Activated CD8-positive, alpha-beta T cell treated with anti-CD3 and anti-CD28 coated beads for 36 hours (primary cell): Measurements from ENCODE around the gene CDK19. TPM values are rescaled to one million over a fixed set of nuclear protein-coding genes. Genes with fewer than 3 reads are reported as not detected.

Source experiments
- ATAC-seq: fragments of 200-7000 bp; cut with Tn5 transposase; one replicate; pipeline ENCODE4 v1.10.0; 2021; ENCODE audit warnings: mild to moderate bottlenecking, moderate library complexity
- CTCF ChIA-PET: fragments of 350-600 bp; sonication (Branson Sonifier 250); formaldehyde crosslinking; loops from one replicate; lab custom pipeline; 2021; ENCODE audit warnings: antibody characterized with exemption; lab: Charles Lee
- POLR2A ChIA-PET: fragments of 350-600 bp; sonication (Branson Sonifier 250); formaldehyde crosslinking; loops from one replicate; lab custom pipeline; 2021; ENCODE audit warnings: antibody characterized with exemption; lab: Charles Lee
- DNase-seq: peaks from one replicate; pipeline ENCODE4 v3.0.0-alpha.2; 2020
- H3K27ac Mint-ChIP-seq: one replicate; pipeline ENCODE4 v1.8.0; 2021; ENCODE audit warnings: mild to moderate bottlenecking, mixed read lengths
- H3K27me3 Mint-ChIP-seq: one replicate; pipeline ENCODE4 v1.8.0; 2021; ENCODE audit warnings: mixed read lengths
- H3K36me3 Mint-ChIP-seq: one replicate; pipeline ENCODE4 v1.8.0; 2021; ENCODE audit warnings: low read depth, mixed read lengths
- H3K4me1 Mint-ChIP-seq: one replicate; pipeline ENCODE4 v1.8.0; 2021; ENCODE audit warnings: low read depth, mixed read lengths
- H3K4me3 Mint-ChIP-seq: one replicate; pipeline ENCODE4 v1.8.0; 2021; ENCODE audit warnings: mild to moderate bottlenecking, moderate library complexity, mixed read lengths
- H3K9me3 Mint-ChIP-seq: one replicate; pipeline ENCODE4 v1.8.0; 2021; ENCODE audit warnings: mixed read lengths
- CTCF ChIP-seq: fragments of 200-600 bp; IDR thresholded peaks from one replicate; pipeline ENCODE4 v1.8.0; 2022; ENCODE audit warnings: antibody characterized with exemption, mild to moderate bottlenecking
- intact Hi-C: fragments of 100-400 bp; cut with micrococcal nuclease; formaldehyde crosslinking; loops from one replicate; pipeline ENCODE4 v1.10.0; 2022
- total RNA-seq, 2 experiments: library from RNA; stranded (reverse); gene quantifications; one replicate each; pipeline ENCODE4 v1.2.3, GENCODE V29; 2021

CDK19 gene
- total RNA-seq, 2 experiments from 2014 or later: 11.8 to 13.1 TPM

GRCh38 chr6:110645685-110646418 is 169.4 kb downstream of the CDK19 start:
- no peak for DNase-seq
- H3K4me3 Mint-ChIP-seq: no peak overlapping the region
- peaks cover 10% of the 10 kb centered on the region for H3K36me3 Mint-ChIP-seq
- TF ChIP-seq CTCF: no peak
- CTCF ChIA-PET: interaction anchor here (0.7 kb wide), 1 partner anchor 22 kb away, joined by 3 read pairs; no protein-coding TSS in a partner anchor
- peaks cover 3% of the 10 kb centered on the region for H3K4me1 Mint-ChIP-seq
- no peak for ATAC-seq
- POLR2A ChIA-PET: no interaction called here
- H3K27me3 Mint-ChIP-seq: no peaks in the 10 kb centered on the region
- no peak overlapping the region for H3K27ac Mint-ChIP-seq
- H3K9me3 Mint-ChIP-seq: no peaks in the 10 kb centered on the region
- intact Hi-C loops: no loop called here

- no peak overlapping the region for H3K4me3 Mint-ChIP-seq
- H3K27ac Mint-ChIP-seq: no peak overlapping the region
- ChIA-PET CTCF (interaction anchor here (1.1 kb wide), 1 partner anchor 11 kb away, joined by 3 read pairs; no protein-coding TSS in a partner anchor), POLR2A (no interaction called here)
- TF ChIP-seq CTCF: no peak
- DNase-seq (no peak), ATAC-seq (no peak)
- no peaks in the 10 kb centered on the region for H3K9me3 Mint-ChIP-seq
- peaks cover 3% of the 10 kb centered on the region for H3K4me1 Mint-ChIP-seq
- H3K36me3 Mint-ChIP-seq: peaks cover 12% of the 10 kb centered on the region
- no peaks in the 10 kb centered on the region for H3K27me3 Mint-ChIP-seq
- intact Hi-C loops: no loop called here
These were observed 172.1 kb downstream of the CDK19 start for GRCh38 chr6:110643175-110643574.

GRCh38 chr6:110642711-110643110 is 172.6 kb downstream of the CDK19 start:
- CTCF ChIA-PET: interaction anchor here (0.6 to 1.1 kb wide), 3 partner anchors 11 to 344 kb away, joined by 3 read pairs; no protein-coding TSS in a partner anchor
- POLR2A ChIA-PET: no interaction called here
- no peak overlapping the region for H3K4me3 Mint-ChIP-seq
- intact Hi-C loops: no loop called here
- H3K36me3 Mint-ChIP-seq: peaks cover 12% of the 10 kb centered on the region
- DNase-seq (no peak), ATAC-seq (no peak)
- peaks cover 3% of the 10 kb centered on the region for H3K4me1 Mint-ChIP-seq
- H3K27ac Mint-ChIP-seq: no peak overlapping the region
- H3K9me3 Mint-ChIP-seq: no peaks in the 10 kb centered on the region
- no peak for TF ChIP-seq CTCF
- H3K27me3 Mint-ChIP-seq: no peaks in the 10 kb centered on the region

GRCh38 chr6:110636781-110637180 is 178.5 kb downstream of the CDK19 start:
- TF ChIP-seq CTCF: no peak
- no peak for ATAC-seq
- H3K36me3 Mint-ChIP-seq: peaks cover 2% of the 10 kb centered on the region
- H3K27ac Mint-ChIP-seq: no peak overlapping the region
- intact Hi-C loops: no loop called here
- no peak overlapping the region for H3K4me3 Mint-ChIP-seq
- no peaks in the 10 kb centered on the region for H3K4me1 Mint-ChIP-seq
- DNase-seq: no peak
- POLR2A ChIA-PET: no interaction called here
- no peaks in the 10 kb centered on the region for H3K27me3 Mint-ChIP-seq
- no peaks in the 10 kb centered on the region for H3K9me3 Mint-ChIP-seq
- CTCF ChIA-PET: no interaction called here

- Mint-ChIP-seq H3K27me3 (no peaks in the 10 kb centered on the region), H3K4me1 (no peaks in the 10 kb centered on the region), H3K36me3 (peaks cover under 1% of the 10 kb centered on the region), H3K9me3 (no peaks in the 10 kb centered on the region), H3K27ac (no peak overlapping the region), H3K4me3 (no peak overlapping the region)
- ChIA-PET CTCF (no interaction called here), POLR2A (no interaction called here)
- TF ChIP-seq CTCF: no peak
- DNase-seq: no peak
- ATAC-seq: no peak
- intact Hi-C loops: no loop called here
These were observed 180.2 kb downstream of the CDK19 start for GRCh38 chr6:110635096-110635495.
